Chondrocyte (in vitro differentiated cells): Measurements from ENCODE around the gene DEPP1. TPM values are rescaled to one million over a fixed set of nuclear protein-coding genes. Genes with fewer than 3 reads are reported as not detected.

Experiments used
- DNase-seq: peaks from one replicate; pipeline ENCODE4 v3.0.0; 2021; ENCODE audit warnings: mixed read lengths, low spot score
- H3K27ac Mint-ChIP-seq: one replicate; pipeline ENCODE4 v1.8.0; 2021; ENCODE audit warnings: mild to moderate bottlenecking, moderate library complexity, mixed read lengths; ENCODE audit not compliant: unreplicated experiment
- H3K27me3 Mint-ChIP-seq: 2 replicates; pipeline ENCODE4 v1.8.0; 2021; ENCODE audit warnings: low read depth, mixed read lengths
- H3K36me3 Mint-ChIP-seq: 2 replicates; pipeline ENCODE4 v1.8.0; 2021; ENCODE audit warnings: low read depth, mixed read lengths
- H3K4me1 Mint-ChIP-seq: 2 replicates; pipeline ENCODE4 v1.8.0; 2021; ENCODE audit warnings: low read depth, mild to moderate bottlenecking, mixed read lengths
- H3K4me3 Mint-ChIP-seq: one replicate; pipeline ENCODE4 v1.8.0; 2021; ENCODE audit warnings: mild to moderate bottlenecking, moderate library complexity, mixed read lengths; ENCODE audit not compliant: unreplicated experiment
- H3K9me3 Mint-ChIP-seq: 2 replicates; pipeline ENCODE4 v1.8.0; 2021; ENCODE audit warnings: low read depth, mixed read lengths
- CTCF ChIP-seq: fragments of 200-600 bp; sonication (generic); IDR thresholded peaks from 2 replicates; pipeline ENCODE4 v1.5.0; 2021; ENCODE audit warnings: antibody characterized with exemption, mild to moderate bottlenecking, moderate library complexity
- total RNA-seq: library from RNA; stranded (reverse); gene quantifications from 3 replicates; pipeline ENCODE4 v1.2.1, GENCODE V29; 2021

Gene DEPP1
- total RNA-seq, 1 donor from 2014 or later: 105 TPM

GRCh38 chr10:44949915-44950314 is 28.7 kb downstream of the DEPP1 start:
- DNase-seq: no peak
- Mint-ChIP-seq H3K36me3 (peaks cover 8% of the 10 kb centered on the region), H3K4me3 (no peak overlapping the region), H3K27me3 (no peaks in the 10 kb centered on the region), H3K9me3 (peaks cover 4% of the 10 kb centered on the region), H3K27ac (peak overlapping the region; percentile 81), H3K4me1 (peaks cover 36% of the 10 kb centered on the region)
- no peak for TF ChIP-seq CTCF

GRCh38 chr10:44949127-44949802 is 29.3 kb downstream of the DEPP1 start:
- Mint-ChIP-seq H3K27ac (no peak overlapping the region), H3K36me3 (peaks cover 9% of the 10 kb centered on the region), H3K9me3 (peaks cover 9% of the 10 kb centered on the region), H3K4me3 (no peak overlapping the region), H3K27me3 (no peaks in the 10 kb centered on the region), H3K4me1 (peaks cover 36% of the 10 kb centered on the region)
- TF ChIP-seq CTCF: peak; percentile 39
- DNase-seq: no peak

- peaks cover 9% of the 10 kb centered on the region for H3K36me3 Mint-ChIP-seq
- TF ChIP-seq CTCF: no peak
- H3K27me3 Mint-ChIP-seq: no peaks in the 10 kb centered on the region
- no peak for DNase-seq
- H3K4me3 Mint-ChIP-seq: no peak overlapping the region
- peaks cover 34% of the 10 kb centered on the region for H3K4me1 Mint-ChIP-seq
- H3K9me3 Mint-ChIP-seq: peaks cover 13% of the 10 kb centered on the region
- H3K27ac Mint-ChIP-seq: no peak overlapping the region
These were observed 30.0 kb downstream of the DEPP1 start for GRCh38 chr10:44948642-44949041.

GRCh38 chr10:44947371-44948152 is 31.0 kb downstream of the DEPP1 start:
- Mint-ChIP-seq H3K4me1 (peaks cover 23% of the 10 kb centered on the region), H3K36me3 (peaks cover 9% of the 10 kb centered on the region)

More at GRCh38 chr10:44947371-44948152, 31.0 kb downstream of the DEPP1 start:
- TF ChIP-seq CTCF: no peak
- no peak for DNase-seq
- H3K9me3 Mint-ChIP-seq: peaks cover 18% of the 10 kb centered on the region
- H3K27ac Mint-ChIP-seq: no peak overlapping the region
- H3K4me3 Mint-ChIP-seq: no peak overlapping the region
- H3K27me3 Mint-ChIP-seq: no peaks in the 10 kb centered on the region
